Measurements from ENCODE around the gene BZW1. TPM values are rescaled to one million over a fixed set of nuclear protein-coding genes. Genes with fewer than 3 reads are reported as not detected.

BZW1 gene
- total RNA-seq, 1 experiment from 2014 or later = 254 TPM

DNA sequence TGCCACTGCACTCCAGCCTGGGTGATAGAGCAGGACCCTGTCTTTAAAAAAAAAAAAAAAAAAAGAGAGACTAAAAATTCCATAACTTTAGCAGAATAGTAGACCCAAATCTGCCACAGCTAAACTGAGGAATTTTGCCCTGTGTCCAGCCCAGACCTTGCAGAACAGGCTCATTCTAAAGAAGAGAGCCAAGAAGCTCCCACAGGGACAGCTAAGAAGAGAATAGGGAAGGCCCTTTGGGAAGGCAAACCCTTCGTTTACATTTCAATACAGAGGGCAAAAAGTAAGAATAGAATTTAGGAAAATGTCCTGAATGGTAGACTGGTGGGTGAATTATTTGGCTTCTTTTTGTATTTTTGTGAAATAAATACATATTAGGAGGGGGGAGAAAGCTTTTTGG is 21.5 kb upstream of the BZW1 start:
- Mint-ChIP-seq H3K27ac (ENCODE audit: unreplicated experiment) (no peak overlapping the region), H3K9me3 (ENCODE audit: low read depth, unreplicated experiment) (no peaks in the 10 kb centered on the region), H3K36me3 (ENCODE audit: insufficient read depth, unreplicated experiment) (peaks cover 9% of the 10 kb centered on the region), H3K27me3 (ENCODE audit: unreplicated experiment) (no peaks in the 10 kb centered on the region), H3K4me1 (ENCODE audit: low read depth, unreplicated experiment) (peaks cover 41% of the 10 kb centered on the region), H3K4me3 (ENCODE audit: low read depth, unreplicated experiment) (no peak overlapping the region)
- CTCF ChIA-PET = interaction anchor here (0.7 kb wide), 1 partner anchor 51 kb away, joined by 3 read pairs; no protein-coding TSS in a partner anchor
- TF ChIP-seq, protein P1, sequence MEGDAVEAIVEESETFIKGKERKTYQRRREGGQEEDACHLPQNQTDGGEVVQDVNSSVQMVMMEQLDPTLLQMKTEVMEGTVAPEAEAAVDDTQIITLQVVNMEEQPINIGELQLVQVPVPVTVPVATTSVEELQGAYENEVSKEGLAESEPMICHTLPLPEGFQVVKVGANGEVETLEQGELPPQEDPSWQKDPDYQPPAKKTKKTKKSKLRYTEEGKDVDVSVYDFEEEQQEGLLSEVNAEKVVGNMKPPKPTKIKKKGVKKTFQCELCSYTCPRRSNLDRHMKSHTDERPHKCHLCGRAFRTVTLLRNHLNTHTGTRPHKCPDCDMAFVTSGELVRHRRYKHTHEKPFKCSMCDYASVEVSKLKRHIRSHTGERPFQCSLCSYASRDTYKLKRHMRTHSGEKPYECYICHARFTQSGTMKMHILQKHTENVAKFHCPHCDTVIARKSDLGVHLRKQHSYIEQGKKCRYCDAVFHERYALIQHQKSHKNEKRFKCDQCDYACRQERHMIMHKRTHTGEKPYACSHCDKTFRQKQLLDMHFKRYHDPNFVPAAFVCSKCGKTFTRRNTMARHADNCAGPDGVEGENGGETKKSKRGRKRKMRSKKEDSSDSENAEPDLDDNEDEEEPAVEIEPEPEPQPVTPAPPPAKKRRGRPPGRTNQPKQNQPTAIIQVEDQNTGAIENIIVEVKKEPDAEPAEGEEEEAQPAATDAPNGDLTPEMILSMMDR (IDR thresholded peaks at IDR 0.05; ENCODE audit: unreplicated experiment) = no peak
- intact Hi-C loops (cut with micrococcal nuclease; ENCODE audit: unreplicated experiment) = no loop called here
- DNase-seq = no peak
- no TSS peak for BruUV-seq (replicated peaks)

DNA sequence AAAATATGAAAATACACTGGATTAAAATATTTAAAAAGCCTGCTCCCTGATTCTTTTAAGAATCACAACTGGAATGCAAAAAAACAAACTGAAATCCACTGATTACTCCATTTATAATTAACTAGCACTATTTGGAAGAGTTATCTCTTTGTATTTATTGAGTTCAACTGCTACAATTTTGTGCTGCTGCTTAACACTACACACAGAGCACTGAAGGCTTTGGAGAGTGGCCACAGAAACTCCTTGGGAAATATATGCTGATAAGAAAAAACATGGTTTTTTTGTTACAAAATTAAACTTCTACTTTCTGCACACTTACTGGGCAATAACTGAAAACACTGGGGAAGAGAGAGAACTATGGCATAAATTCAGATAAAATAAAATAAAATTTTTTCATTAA is 19.8 kb upstream of the BZW1 start:
- no TSS peak for BruUV-seq (replicated peaks)
- TF ChIP-seq, protein P1 (IDR thresholded peaks at IDR 0.05; ENCODE audit: unreplicated experiment) = no peak
- intact Hi-C loops (cut with micrococcal nuclease; ENCODE audit: unreplicated experiment) = no loop called here
- peaks cover 3% of the 10 kb centered on the region for H3K36me3 Mint-ChIP-seq (ENCODE audit: insufficient read depth, unreplicated experiment)
- H3K9me3 Mint-ChIP-seq (ENCODE audit: low read depth, unreplicated experiment) = no peaks in the 10 kb centered on the region
- peaks cover 34% of the 10 kb centered on the region for H3K4me1 Mint-ChIP-seq (ENCODE audit: low read depth, unreplicated experiment)
- CTCF ChIA-PET = no interaction called here
- H3K27ac Mint-ChIP-seq (ENCODE audit: unreplicated experiment) = no peak overlapping the region
- H3K27me3 Mint-ChIP-seq (ENCODE audit: unreplicated experiment) = no peaks in the 10 kb centered on the region
- DNase-seq = no peak
- H3K4me3 Mint-ChIP-seq (ENCODE audit: low read depth, unreplicated experiment) = no peak overlapping the region

DNA sequence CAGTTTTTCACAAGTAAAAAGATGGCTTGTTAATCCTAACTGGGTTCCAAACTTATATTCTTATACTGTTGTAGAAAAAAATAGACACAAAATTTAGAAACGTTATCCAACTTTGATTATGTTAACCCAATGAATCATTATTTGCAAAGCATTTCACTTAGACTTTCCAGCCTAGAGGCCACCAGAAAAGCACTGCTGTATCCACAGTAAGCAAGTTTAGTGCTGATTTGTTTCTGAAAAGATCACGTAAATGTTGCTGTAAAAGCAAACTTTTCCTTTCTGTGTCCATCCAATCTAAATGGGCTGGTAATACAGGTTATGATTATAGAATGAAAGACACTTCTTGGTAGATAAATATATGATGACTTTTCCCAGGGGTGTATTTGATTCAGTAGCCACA is 17.6 kb upstream of the BZW1 start:
- H3K9me3 Mint-ChIP-seq (ENCODE audit: low read depth, unreplicated experiment) = no peaks in the 10 kb centered on the region
- intact Hi-C loops (cut with micrococcal nuclease; ENCODE audit: unreplicated experiment) = no loop called here
- H3K27me3 Mint-ChIP-seq (ENCODE audit: unreplicated experiment) = no peaks in the 10 kb centered on the region
- no TSS peak for BruUV-seq (replicated peaks)
- no peaks in the 10 kb centered on the region for H3K36me3 Mint-ChIP-seq (ENCODE audit: insufficient read depth, unreplicated experiment)
- H3K4me3 Mint-ChIP-seq (ENCODE audit: low read depth, unreplicated experiment) = no peak overlapping the region
- H3K27ac Mint-ChIP-seq (ENCODE audit: unreplicated experiment) = no peak overlapping the region
- TF ChIP-seq, protein P1 (IDR thresholded peaks at IDR 0.05; ENCODE audit: unreplicated experiment) = no peak
- no peak for DNase-seq
- H3K4me1 Mint-ChIP-seq (ENCODE audit: low read depth, unreplicated experiment) = peaks cover 16% of the 10 kb centered on the region
- CTCF ChIA-PET = no interaction called here

DNA sequence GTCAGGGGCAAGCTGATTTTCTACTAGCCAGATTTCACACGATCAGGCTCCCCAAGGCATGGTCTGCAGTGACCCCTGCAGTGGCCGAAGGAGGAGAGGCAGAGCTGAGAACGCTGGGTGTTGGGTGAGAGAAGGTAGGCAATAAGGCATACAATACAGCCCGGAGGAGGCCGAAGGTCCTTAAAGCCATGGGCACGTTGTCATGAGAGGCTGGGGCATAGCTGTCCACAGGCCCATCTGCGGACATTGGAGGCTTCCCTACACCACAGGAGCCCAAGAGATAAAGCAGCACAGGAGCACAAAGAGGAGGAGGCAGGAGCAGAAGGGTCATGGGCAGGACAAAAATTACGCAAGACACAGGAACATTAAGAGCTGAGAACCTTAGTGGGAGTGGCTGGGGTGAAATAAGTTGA is 16.7 kb upstream of the BZW1 start:
- intact Hi-C loops (cut with micrococcal nuclease; ENCODE audit: unreplicated experiment) = no loop called here
- Mint-ChIP-seq H3K36me3 (ENCODE audit: insufficient read depth, unreplicated experiment) (no peaks in the 10 kb centered on the region), H3K9me3 (ENCODE audit: low read depth, unreplicated experiment) (no peaks in the 10 kb centered on the region), H3K27ac (ENCODE audit: unreplicated experiment) (no peak overlapping the region), H3K27me3 (ENCODE audit: unreplicated experiment) (no peaks in the 10 kb centered on the region), H3K4me3 (ENCODE audit: low read depth, unreplicated experiment) (no peak overlapping the region), H3K4me1 (ENCODE audit: low read depth, unreplicated experiment) (peaks cover 16% of the 10 kb centered on the region)
- CTCF ChIA-PET = no interaction called here
- TF ChIP-seq, protein P1 (IDR thresholded peaks at IDR 0.05; ENCODE audit: unreplicated experiment) = no peak
- BruUV-seq (replicated peaks) = no TSS peak
- no peak for DNase-seq

Measured in Calu3 (cell line).